NCI-H128 (cell line): ENCODE data around the gene C15orf39.
"Not testable (repeated sequence)": the region's sequence is repeated elsewhere in the genome, so short reads cannot be mapped to it uniquely, and the experiment has no call there.

Experiments
- DNase-seq: peaks from one replicate; lab custom pipeline; 2025; ENCODE audit not compliant: unreplicated experiment; lab: John Stamatoyannopoulos, UW

Gene C15orf39

DNA sequence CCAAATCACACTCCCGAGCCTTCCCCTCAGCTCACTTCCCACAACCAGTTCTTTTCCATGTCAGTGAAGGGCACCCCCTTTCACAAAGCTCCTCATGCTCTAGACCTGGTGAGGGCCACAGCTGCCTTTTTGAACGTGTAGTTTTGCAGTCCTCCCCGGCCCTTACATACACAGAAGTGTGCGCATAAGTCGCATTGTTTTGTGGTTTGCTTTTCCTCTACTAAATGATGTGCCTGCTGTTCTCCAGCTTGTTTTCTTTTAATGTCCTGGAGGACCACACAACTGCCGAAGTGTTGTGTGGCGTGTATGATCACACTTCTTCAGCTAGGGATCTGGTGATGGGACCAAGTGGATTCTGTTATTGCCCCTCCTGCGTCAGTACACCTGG, 7.6 kb downstream of the C15orf39 start:
- DNase-seq, result no peak

GRCh38 chr15:75210811-75211230, 9.1 kb downstream of the C15orf39 start:
- no peak for DNase-seq

DNA sequence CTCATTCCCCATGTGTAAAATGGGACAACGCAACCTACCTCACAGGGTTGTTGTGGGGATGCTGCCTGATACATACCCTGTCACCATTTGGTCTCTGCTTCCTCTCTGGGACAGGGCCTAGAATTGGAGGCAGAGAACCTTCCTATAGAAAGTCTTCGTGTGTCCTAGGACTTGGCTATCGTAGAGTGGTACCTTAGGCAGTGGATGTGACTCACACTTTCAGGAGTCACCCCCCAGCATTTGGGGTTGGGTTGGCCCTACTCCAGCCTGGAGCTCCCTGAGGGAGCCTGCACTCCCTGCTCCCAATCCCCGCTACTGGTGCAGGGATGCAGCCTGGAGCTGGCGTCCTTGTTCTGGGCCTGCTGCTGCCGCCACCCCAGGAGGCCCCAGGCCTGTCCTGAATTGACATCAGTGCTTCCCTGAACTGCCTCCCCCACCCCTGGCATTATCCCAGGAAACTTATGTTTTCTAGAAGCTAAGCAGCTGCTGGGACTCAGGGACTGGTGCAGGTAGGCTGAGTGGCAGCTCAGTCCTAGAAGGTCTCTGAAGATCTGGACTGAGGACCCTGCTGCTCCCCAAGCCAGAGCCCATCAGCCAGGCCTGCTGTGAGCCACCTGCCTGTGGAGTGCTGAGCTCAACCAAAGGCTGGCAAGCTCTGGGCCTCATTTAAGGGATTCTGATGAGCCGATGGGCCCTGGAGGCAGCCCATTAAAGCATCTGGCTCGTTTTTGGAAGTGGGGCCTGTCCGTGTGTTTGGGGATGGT, 9.9 kb downstream of the C15orf39 start:
- no peak for DNase-seq

DNA sequence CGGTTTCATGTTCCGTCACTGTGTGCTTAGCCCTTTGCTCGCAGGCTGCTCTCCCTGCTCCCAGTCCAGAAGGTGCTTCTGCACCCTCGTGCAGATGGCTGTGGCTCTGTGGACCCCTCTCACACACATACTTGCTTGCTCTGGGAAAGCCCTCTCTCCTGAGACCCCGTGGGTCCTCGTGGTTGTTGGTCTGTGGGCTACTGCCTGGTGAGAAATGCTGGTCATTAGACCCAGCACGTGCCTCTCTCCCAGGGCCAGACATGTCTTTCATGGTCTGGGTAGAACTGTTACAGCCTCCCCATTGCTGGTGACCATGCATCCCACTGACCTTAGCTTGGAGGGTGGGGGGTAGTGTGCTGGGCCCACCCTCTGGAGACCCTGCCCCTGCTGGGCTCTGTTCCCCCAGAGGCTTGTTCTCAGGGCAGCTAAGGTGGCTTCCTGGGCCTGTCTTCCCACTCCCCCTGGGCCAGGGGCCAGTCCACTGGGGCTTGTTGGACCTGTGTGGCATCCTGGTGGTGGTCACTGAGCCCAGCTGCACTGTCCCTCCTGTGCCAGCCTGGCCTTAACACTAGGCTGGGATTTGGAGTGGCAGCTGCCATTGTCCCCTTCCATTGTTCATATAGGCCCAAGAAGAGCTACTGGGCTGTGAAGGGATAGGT, 10.6 kb downstream of the C15orf39 start:
- DNase-seq, result no peak

GRCh38 chr15:75213212-75213767, 11.6 kb downstream of the C15orf39 start:
- no peak for DNase-seq

DNA sequence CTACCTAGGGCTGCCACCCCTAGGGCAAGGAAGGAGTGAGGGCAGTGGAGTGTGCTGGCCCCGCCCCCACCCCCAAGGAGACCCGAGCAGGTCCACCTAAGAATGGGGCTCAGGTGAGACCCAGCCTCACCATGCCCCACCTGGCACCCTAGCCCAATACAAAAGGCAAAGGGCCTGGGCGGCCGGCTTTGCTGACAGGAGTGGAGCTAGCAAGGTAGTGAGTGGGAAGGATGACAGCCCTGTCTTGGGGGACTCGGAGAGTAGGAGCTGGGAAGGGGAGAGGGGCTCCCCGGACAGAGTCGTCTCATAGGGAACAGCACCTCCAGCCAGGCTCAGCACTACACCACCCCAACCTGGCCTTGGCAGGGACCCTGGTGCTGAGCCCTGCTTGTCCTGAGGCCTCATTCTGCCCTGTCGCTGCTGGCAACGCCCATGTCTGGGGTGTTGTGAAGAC, 12.1 kb downstream of the C15orf39 start:
- DNase-seq, result no peak

- DNase-seq, result no peak
These were observed 12.8 kb downstream of the C15orf39 start for GRCh38 chr15:75214293-75215096.

- no peak for DNase-seq
These were observed 13.7 kb downstream of the C15orf39 start for GRCh38 chr15:75215107-75216004.

- DNase-seq, result no peak
These were observed 15.3 kb downstream of the C15orf39 start for GRCh38 chr15:75217012-75217411.

GRCh38 chr15:75217574-75217973, 15.9 kb downstream of the C15orf39 start:
- DNase-seq, result not testable (repeated sequence)

DNA sequence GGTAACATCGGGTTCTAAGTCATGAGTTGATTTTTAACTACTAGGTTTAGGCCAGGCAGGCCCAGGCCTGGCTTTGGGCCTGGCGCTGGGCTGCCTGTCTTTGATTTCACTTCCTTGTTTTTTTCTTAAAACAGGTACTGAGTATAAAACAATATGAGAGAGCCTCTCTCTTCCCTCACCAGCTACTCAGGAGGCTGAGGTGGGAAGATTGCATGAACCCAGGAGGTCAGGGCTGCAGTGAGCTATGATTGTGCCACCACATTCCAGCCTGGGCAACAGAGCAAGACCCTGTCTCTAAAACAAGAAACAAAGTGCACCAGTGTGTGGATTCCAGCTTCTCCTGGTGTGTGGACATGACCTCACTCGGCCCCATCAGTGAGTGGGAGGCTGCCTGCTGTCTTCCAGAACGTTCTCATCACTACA, 17.8 kb downstream of the C15orf39 start:
- not testable (repeated sequence) for DNase-seq

DNA sequence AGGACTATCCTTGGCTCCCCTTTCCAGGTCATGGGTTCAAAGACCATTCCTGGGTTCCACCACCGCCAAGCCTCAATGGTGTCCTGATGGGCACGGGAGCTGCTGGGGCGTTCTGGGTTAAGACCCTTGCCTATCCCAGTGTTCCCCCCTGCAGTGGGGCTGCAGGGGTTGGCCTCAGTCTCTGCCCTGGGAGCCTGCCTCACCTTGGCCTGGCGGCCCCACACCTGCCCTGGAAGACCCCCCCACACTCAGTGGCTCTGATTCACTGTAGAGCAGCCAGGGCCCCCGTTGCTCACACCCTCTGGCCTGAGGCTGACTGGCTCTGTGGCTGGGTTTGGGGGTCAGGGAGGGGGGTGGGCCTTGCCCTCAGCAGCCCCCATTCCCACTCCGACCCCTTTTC, 22.0 kb downstream of the C15orf39 start:
- no peak for DNase-seq

- no peak for DNase-seq
These were observed 22.6 kb downstream of the C15orf39 start for GRCh38 chr15:75224281-75224680.

GRCh38 chr15:75225102-75225836, 23.6 kb downstream of the C15orf39 start:
- not testable (repeated sequence) for DNase-seq

DNA sequence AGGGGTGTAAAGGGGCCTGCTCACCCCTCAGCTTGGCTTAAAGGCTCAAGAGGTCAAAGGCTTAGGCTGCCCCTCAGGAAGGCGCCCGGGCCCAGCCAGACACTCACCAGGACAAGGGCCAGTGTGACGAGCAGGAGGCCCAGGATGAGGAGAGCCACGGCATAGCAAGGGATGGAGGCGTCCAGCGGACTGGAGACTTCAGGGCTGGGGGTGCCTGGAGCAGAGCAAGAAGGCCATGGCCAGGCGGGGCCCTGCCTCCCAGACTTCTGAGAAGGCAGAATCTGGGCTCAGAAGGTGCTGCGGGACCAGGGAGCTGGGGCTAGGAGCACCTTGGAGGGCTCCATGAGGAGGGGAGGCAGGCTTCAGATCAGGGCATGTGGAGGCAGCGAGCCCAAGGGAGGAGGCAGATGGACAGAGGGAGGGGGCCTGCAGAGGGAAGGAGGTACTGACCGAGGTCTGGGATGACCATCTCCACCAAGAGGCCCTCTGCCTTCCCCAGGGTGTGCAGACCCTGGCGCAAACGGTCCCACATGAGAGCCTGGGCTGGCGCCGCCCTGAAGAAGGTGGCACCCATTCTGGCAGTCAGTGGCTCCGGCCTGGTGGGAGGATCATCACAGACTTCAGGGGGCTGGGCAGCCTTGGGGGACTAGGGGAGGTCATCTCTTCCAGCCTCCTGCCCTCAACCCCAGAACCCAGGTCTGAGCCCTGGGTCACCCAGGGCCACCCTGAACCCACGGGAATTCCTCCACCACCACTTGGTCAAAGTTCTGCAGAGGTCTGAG, 24.5 kb downstream of the C15orf39 start:
- no peak for DNase-seq

DNA sequence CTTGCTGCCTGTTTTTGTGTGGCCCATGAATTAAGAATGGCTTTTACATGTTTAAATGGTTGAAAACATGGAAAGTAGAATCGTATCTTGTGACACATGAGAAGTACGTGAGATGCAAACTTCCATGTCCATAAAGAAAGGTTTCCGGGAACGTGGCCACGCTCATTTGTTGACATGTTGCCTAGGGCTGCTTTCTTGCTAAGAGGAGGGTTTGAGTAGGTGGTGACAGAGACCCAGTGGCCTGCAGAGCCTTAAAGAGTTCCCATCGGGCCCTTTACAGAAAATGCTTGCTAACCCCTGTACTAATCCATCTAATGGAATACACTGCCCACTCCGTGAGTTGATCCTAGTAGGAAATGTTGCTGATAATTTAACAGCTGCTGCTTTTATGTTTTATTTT, 25.4 kb downstream of the C15orf39 start:
- not testable (repeated sequence) for DNase-seq

DNA sequence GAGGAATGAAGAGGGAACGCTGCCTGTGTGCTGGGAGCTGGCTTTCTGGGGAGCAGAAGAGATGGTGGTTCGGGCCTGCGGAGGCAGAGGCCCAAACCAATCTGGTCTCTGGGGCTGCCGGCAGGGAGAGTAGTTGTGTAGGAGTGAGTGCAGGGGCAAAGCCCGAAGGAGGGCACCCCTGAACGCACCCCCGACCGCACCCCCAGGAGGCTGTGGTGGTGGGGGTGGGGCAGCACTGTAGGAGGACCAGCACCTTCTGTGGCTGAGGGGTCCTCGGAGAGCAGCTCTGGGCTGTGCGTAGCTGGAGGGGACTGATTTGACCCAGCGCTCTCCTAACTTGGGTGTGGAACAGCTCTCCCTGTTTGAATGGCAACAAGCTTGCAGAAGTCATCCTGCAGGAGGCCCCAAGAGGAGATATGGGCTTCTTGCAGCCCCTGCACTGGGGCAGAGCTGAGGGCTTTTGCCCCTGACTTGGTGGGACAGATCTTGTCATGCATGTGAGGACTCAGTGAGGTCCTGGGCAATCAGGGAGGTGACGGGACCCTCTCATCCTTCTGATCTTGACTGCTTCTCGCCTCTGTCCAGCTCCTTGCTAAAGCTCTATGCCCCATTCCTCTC, 26.1 kb downstream of the C15orf39 start:
- DNase-seq, result no peak

GRCh38 chr15:75228787-75229186, 27.1 kb downstream of the C15orf39 start:
- DNase-seq, result no peak
